ENCODE measurements around the gene WWP2. TPM values are rescaled to one million over a fixed set of nuclear protein-coding genes. Genes with fewer than 3 reads are reported as not detected.
A peak's percentile ranks its signal among the peaks of the same experiment; 100 is the strongest.

Gene WWP2
- 10 to 100 TPM; 18.6 to 26.0 (median 20.5) TPM for total RNA-seq
- polyA plus RNA-seq, result 10 to 100 TPM; 12.2 to 19.0 (median 18.4) TPM
- long read RNA-seq, donor 1, partial matches to known transcripts, result 9 of 10 reads
- long read RNA-seq, donor 1, other reads (novel, unspliced or antisense), result 1 of 10 reads
- long read RNA-seq, donor 2, full-length matches to known transcripts, result 2 of 21 reads
- long read RNA-seq, donor 2, partial matches to known transcripts, result 18 of 21 reads
- long read RNA-seq, donor 2, other reads (novel, unspliced or antisense), result 1 of 21 reads

- DNase-seq, result peak; percentile 78 to 87
- Histone ChIP-seq H3K27me3 (ENCODE audit: insufficient read depth in 3 of 3, low read length in 2 of 3) (no peaks in the 10 kb centered on the region), H3K27ac (peak within 1 kb of the TSS; percentile 81), H3K4me3 (peak within 1 kb of the TSS; percentile 90), H3K4me1 (peaks cover 13% of the 10 kb centered on the region), H3K36me3 (ENCODE audit: insufficient read depth in 1 of 2, low read depth in 1 of 2) (no peaks in the 10 kb centered on the region), H3K9me3 (no peaks in the 10 kb centered on the region)
- WGBS, 3 donors, result 0 to 1% (median 1%) methylated on average over 23 to 68 of the region's 68 CpGs
- intact Hi-C loops (cut with DNase I), result no loop called here
- peak; percentile 81 to 91 (median 84) for ATAC-seq
- TF ChIP-seq CTCF (IDR thresholded peaks at IDR 0.05), result no peak
These were observed at the start of gene WWP2 for GRCh38 chr16:69761983-69762813. TSS of gene WWP2 (plus strand) at chr16:69762332. CDS start at chr16:69787011, 24,679 bp downstream.

- Histone ChIP-seq H3K9me3 (no peaks in the 10 kb centered on the region), H3K27me3 (ENCODE audit: insufficient read depth in 3 of 3, low read length in 2 of 3) (no peaks in the 10 kb centered on the region), H3K4me1 (no peaks in the 10 kb centered on the region), H3K27ac (no peak overlapping the region), H3K4me3 (no peak overlapping the region), H3K36me3 (ENCODE audit: insufficient read depth in 1 of 2, low read depth in 1 of 2) (peaks cover 0 to 92% of the 10 kb centered on the region in 2 donors)
- intact Hi-C loops (cut with DNase I), result no loop called here
- DNase-seq (no peak), ATAC-seq (no peak)
- no peak for TF ChIP-seq CTCF (IDR thresholded peaks at IDR 0.05)
- 86 to 91% (median 88%) methylated on average over 9 of the region's 9 CpGs for WGBS, 3 donors
These were observed 49.1 kb upstream of the WWP2 start for GRCh38 chr16:69712914-69713581.

DNA sequence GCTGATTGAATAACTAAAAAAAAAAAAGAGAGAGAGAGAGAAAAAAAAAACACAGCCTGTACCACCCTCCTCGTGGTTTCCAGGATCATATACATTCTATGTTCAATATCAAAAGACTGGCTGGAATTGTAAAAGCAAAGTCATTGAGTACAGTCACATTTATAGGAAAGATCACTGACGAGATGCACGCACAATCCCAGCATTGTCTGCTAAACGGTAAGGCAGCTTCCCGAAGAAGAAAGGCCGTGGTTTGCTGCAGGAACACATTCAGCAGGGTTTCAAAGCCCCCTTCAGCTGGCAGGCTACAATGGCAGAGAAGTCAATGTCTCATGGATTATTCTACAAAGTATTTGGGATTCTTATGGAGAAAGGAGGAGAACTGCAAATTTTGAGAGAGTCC, 45.1 kb upstream of the WWP2 start:
- H3K4me1 ChIP-seq, result no peaks in the 10 kb centered on the region
- WGBS, 3 donors, result 87 to 90% (median 88%) methylated on average over 6 of the region's 6 CpGs
- TF ChIP-seq CTCF (IDR thresholded peaks at IDR 0.05), result no peak
- intact Hi-C loops (cut with DNase I), result no loop called here
- no peak overlapping the region for H3K27ac ChIP-seq
- DNase-seq, result no peak
- no peak for ATAC-seq
- H3K27me3 ChIP-seq (ENCODE audit: insufficient read depth in 3 of 3, low read length in 2 of 3), result no peaks in the 10 kb centered on the region
- H3K4me3 ChIP-seq, result no peak overlapping the region
- peaks cover 0 to 79% of the 10 kb centered on the region in 2 donors for H3K36me3 ChIP-seq (ENCODE audit: insufficient read depth in 1 of 2, low read depth in 1 of 2)
- no peaks in the 10 kb centered on the region for H3K9me3 ChIP-seq

- no peak overlapping the region for H3K27ac ChIP-seq
These were observed 43.9 kb upstream of the WWP2 start for GRCh38 chr16:69718111-69718764.

More at GRCh38 chr16:69718111-69718764, 43.9 kb upstream of the WWP2 start:
- 81 to 86% (median 84%) methylated on average over 10 of the region's 10 CpGs for WGBS, 3 donors
- no peaks in the 10 kb centered on the region for H3K9me3 ChIP-seq
- DNase-seq (no peak), ATAC-seq (no peak)
- no peaks in the 10 kb centered on the region for H3K27me3 ChIP-seq (ENCODE audit: insufficient read depth in 3 of 3, low read length in 2 of 3)
- no peak overlapping the region for H3K4me3 ChIP-seq
- H3K36me3 ChIP-seq (ENCODE audit: insufficient read depth in 1 of 2, low read depth in 1 of 2), result peaks cover 0 to 78% of the 10 kb centered on the region in 2 donors
- no peaks in the 10 kb centered on the region for H3K4me1 ChIP-seq
- no peak for TF ChIP-seq CTCF (IDR thresholded peaks at IDR 0.05)
- intact Hi-C loops (cut with DNase I), result no loop called here

Data from psoas muscle (tissue), 8 donors.